H1 (cell line): ENCODE measurements around the gene TMEM30A. TPM values are rescaled to one million over a fixed set of nuclear protein-coding genes. Genes with fewer than 3 reads are reported as not detected.
A peak's percentile ranks its signal among the peaks of the same experiment; 100 is the strongest.

Experiments used
- CTCF ChIA-PET: fragments of 300-600 bp; sonication (Branson Sonifier 250); formaldehyde crosslinking; loops from one replicate; lab custom pipeline; 2021; ENCODE audit not compliant: partially characterized antibody; lab: Charles Lee
- POLR2A ChIA-PET: fragments of 300-600 bp; sonication (Branson Sonifier 250); formaldehyde crosslinking; loops from one replicate; lab custom pipeline; 2021; ENCODE audit warnings: inconsistent platforms; ENCODE audit not compliant: partially characterized antibody; lab: Charles Lee
- DNase-seq, 2 experiments: peaks; one replicate each; pipeline versions ENCODE4 v3.0.0 to v3.0.0-alpha.2; 2010 to 2022; ENCODE audit warnings: low spot score in 2 of 2, low read depth in 1 of 2, mixed read lengths in 1 of 2
- FAIRE-seq: peaks from 2 replicates; lab custom pipeline; 2011; peaks lifted over from hg19 to GRCh38; lab: Jason Lieb, UNC
- H2AFZ ChIP-seq: 2 replicates; pipeline ENCODE4 v1.8.1; 2012; ENCODE audit warnings: low read length, inconsistent platforms
- H2AK5ac ChIP-seq: 2 replicates; pipeline ENCODE4 v1.6.1; 2013; ENCODE audit warnings: low read depth, low read length
- H2BK120ac ChIP-seq: replicated peaks from 2 replicates; pipeline ENCODE3; 2013; ENCODE audit warnings: low read depth, low read length, inconsistent platforms
- H2BK12ac ChIP-seq: 2 replicates; pipeline ENCODE4 v1.6.1; 2013; ENCODE audit warnings: low read depth, low read length
- H2BK15ac ChIP-seq: 2 replicates; pipeline ENCODE4 v1.6.1; 2013; ENCODE audit warnings: low read length
- H2BK20ac ChIP-seq: 2 replicates; pipeline ENCODE4 v1.6.1; 2013; ENCODE audit warnings: low read length
- H2BK5ac ChIP-seq: 2 replicates; pipeline ENCODE4 v1.6.1; 2013; ENCODE audit warnings: low read depth, low read length
- H3K14ac ChIP-seq: 2 replicates; pipeline ENCODE4 v1.6.1; 2013; ENCODE audit warnings: inconsistent platforms; ENCODE audit not compliant: insufficient read length
- H3K18ac ChIP-seq: 2 replicates; pipeline ENCODE4 v1.6.1; 2013; ENCODE audit warnings: low read length; ENCODE audit errors: extremely low read depth
- H3K23ac ChIP-seq: 2 replicates; pipeline ENCODE4 v1.6.1; 2013; ENCODE audit warnings: inconsistent platforms; ENCODE audit not compliant: insufficient read length
- H3K23me2 ChIP-seq: 2 replicates; pipeline ENCODE4 v1.6.1; 2013; ENCODE audit warnings: low read depth, low read length
- H3K27ac ChIP-seq: 2 replicates; pipeline ENCODE4 v1.6.1; 2011; ENCODE audit warnings: low read depth, low read length, inconsistent platforms
- H3K27me3 ChIP-seq, 4 experiments: replicated peaks in 1 of 4; 1 replicate in 1 of 4; 2 replicates in 3 of 4; pipeline versions ENCODE4 v1.6.1 to v1.8.1; 2011 to 2013; ENCODE audit warnings: low read length in 3 of 4, mild to moderate bottlenecking in 3 of 4, inconsistent platforms in 2 of 4, mixed read lengths in 2 of 4, moderate library complexity in 1 of 4; ENCODE audit not compliant: control insufficient read depth in 3 of 4, insufficient read depth in 3 of 4; ENCODE audit errors: extremely low read depth in 1 of 4
- H3K36me3 ChIP-seq, 4 experiments: 2 replicates each; pipeline versions ENCODE4 v1.6.1 to v1.8.1; 2011 to 2013; ENCODE audit warnings: mild to moderate bottlenecking in 4 of 4, low read length in 3 of 4, moderate library complexity in 2 of 4, control low read depth in 1 of 4, inconsistent platforms in 1 of 4; ENCODE audit not compliant: insufficient read depth in 4 of 4, control insufficient read depth in 2 of 4
- H3K4ac ChIP-seq: replicated peaks from 2 replicates; pipeline ENCODE3; 2013; ENCODE audit warnings: low read length, low read depth, mixed read lengths, inconsistent platforms; ENCODE audit not compliant: insufficient read length
- H3K4me1 ChIP-seq, 4 experiments: replicated peaks in 1 of 4; 1 replicate in 1 of 4; 2 replicates in 3 of 4; pipeline versions ENCODE4 v1.6.1 to v1.8.1; 2011 to 2013; ENCODE audit warnings: low read length in 3 of 4, inconsistent platforms in 2 of 4, mixed read lengths in 1 of 4; ENCODE audit not compliant: insufficient read depth in 4 of 4, control insufficient read depth in 3 of 4
- H3K4me2 ChIP-seq, 2 experiments: 2 replicates each; pipeline versions ENCODE4 v1.6.1 to v1.8.1; 2011 to 2013; ENCODE audit warnings: low read depth in 2 of 2, low read length in 2 of 2, control low read depth in 1 of 2, inconsistent platforms in 1 of 2, mild to moderate bottlenecking in 1 of 2; ENCODE audit not compliant: insufficient read depth in 1 of 2
- H3K4me3 ChIP-seq, 4 experiments: fragments of 200-600, 300-600 bp in 1 of 4; sonication (generic), shearing (Covaris generic), sonication (Bioruptor Twin) in 1 of 4; 2 replicates each; pipeline versions ENCODE4 v1.5.1 to v1.8.1; 2011 to 2016; ENCODE audit warnings: low read length in 4 of 4, low read depth in 3 of 4, control low read depth in 2 of 4, inconsistent platforms in 2 of 4, mild to moderate bottlenecking in 2 of 4, mixed read lengths in 1 of 4, moderate library complexity in 1 of 4; ENCODE audit not compliant: insufficient read depth in 2 of 4; ENCODE audit errors: extremely low read depth in 1 of 4
- H3K56ac ChIP-seq: replicated peaks from 2 replicates; pipeline ENCODE3; 2013; ENCODE audit warnings: low read depth, mild to moderate bottlenecking, mixed read lengths, low read length, inconsistent platforms; ENCODE audit not compliant: insufficient read length
- H3K79me1 ChIP-seq: 2 replicates; pipeline ENCODE4 v1.6.1; 2013; ENCODE audit warnings: low read depth, low read length, control low read depth
- H3K79me2 ChIP-seq, 2 experiments: 2 replicates each; pipeline versions ENCODE4 v1.6.1 to v1.8.1; 2012 to 2013; ENCODE audit warnings: low read length in 2 of 2, mild to moderate bottlenecking in 2 of 2, inconsistent platforms in 1 of 2; ENCODE audit not compliant: insufficient read depth in 2 of 2, control insufficient read depth in 1 of 2
- H3K9ac ChIP-seq, 4 experiments: replicated peaks in 1 of 4; 1 replicate in 1 of 4; 2 replicates in 3 of 4; pipeline versions ENCODE4 v1.6.1 to v1.8.1; 2011 to 2013; ENCODE audit warnings: low read depth in 3 of 4, low read length in 3 of 4, control low read depth in 2 of 4, mild to moderate bottlenecking in 2 of 4, moderate library complexity in 2 of 4, inconsistent platforms in 1 of 4; ENCODE audit errors: extremely low read depth in 1 of 4
- H3K9me3 ChIP-seq, 2 experiments: 2 replicates each; pipeline versions ENCODE4 v1.6.1 to v1.8.1; 2012 to 2013; ENCODE audit warnings: mild to moderate bottlenecking in 2 of 2, moderate library complexity in 2 of 2, control low read depth in 1 of 2, inconsistent platforms in 1 of 2, low read depth in 1 of 2, low read length in 1 of 2, mixed read lengths in 1 of 2; ENCODE audit not compliant: insufficient read depth in 2 of 2
- H4K20me1 ChIP-seq, 2 experiments: replicated peaks in 1 of 2; 2 replicates each; pipeline versions ENCODE3 to v1.8.1; 2011 to 2013; ENCODE audit warnings: inconsistent platforms in 2 of 2, low read length in 2 of 2, mild to moderate bottlenecking in 1 of 2; ENCODE audit not compliant: insufficient read depth in 2 of 2, control insufficient read depth in 1 of 2
- H4K5ac ChIP-seq: 2 replicates; pipeline ENCODE4 v1.6.1; 2013; ENCODE audit warnings: low read length, low read depth, mixed read lengths, inconsistent platforms; ENCODE audit not compliant: insufficient read length
- H4K8ac ChIP-seq: 2 replicates; pipeline ENCODE4 v1.8.0; 2013; ENCODE audit warnings: mild to moderate bottlenecking, moderate library complexity, low read length, inconsistent platforms; ENCODE audit not compliant: insufficient read depth; ENCODE audit errors: extremely low read depth
- H4K91ac ChIP-seq: replicated peaks from 2 replicates; pipeline ENCODE3; 2013; ENCODE audit warnings: low read length, mixed read lengths, inconsistent platforms; ENCODE audit not compliant: insufficient read length
- BACH1 ChIP-seq: IDR thresholded peaks from 2 replicates; pipeline ENCODE4 v1.6.1; 2012; ENCODE audit warnings: low read length, improper control_type of control experiment
- BRCA1 ChIP-seq: IDR thresholded peaks from 2 replicates; pipeline ENCODE4 v1.6.1; 2012; ENCODE audit warnings: low read depth, low read length, improper control_type of control experiment
- GTF2F1 ChIP-seq: IDR thresholded peaks from 2 replicates; pipeline ENCODE4 v1.6.1; 2012; ENCODE audit warnings: low read depth, low read length, improper control_type of control experiment, borderline replicate concordance
- MAFK ChIP-seq: IDR thresholded peaks from 2 replicates; pipeline ENCODE4 v1.6.1; 2012; ENCODE audit warnings: low read depth, mild to moderate bottlenecking, improper control_type of control experiment, low read length
- RAD21 ChIP-seq, 2 experiments: IDR thresholded peaks in 1 of 2; conservative IDR thresholded peaks in 1 of 2; 2 replicates each; pipeline ENCODE4 v1.6.1; 2011; ENCODE audit warnings: low read depth in 2 of 2, low read length in 2 of 2, improper control_type of control experiment in 1 of 2, inconsistent platforms in 1 of 2, mild to moderate bottlenecking in 1 of 2, moderate library complexity in 1 of 2
- RFX5 ChIP-seq: IDR thresholded peaks from 2 replicates; pipeline ENCODE4 v1.6.1; 2011; ENCODE audit warnings: low read depth, low read length, improper control_type of control experiment, borderline replicate concordance
- SP1 ChIP-seq: IDR thresholded peaks from 2 replicates; pipeline ENCODE4 v1.6.1; 2011; ENCODE audit warnings: low read depth, low read length
- WGBS, 2 experiments: shearing (Covaris generic) in 1 of 2; methylation state at CpG; one replicate each; pipeline versions ENCODE4 v1.1.6 to v1.1.7; 2013 to 2015; ENCODE audit warnings: low lambda C conversion rate in 2 of 2, mixed read lengths in 2 of 2, inconsistent platforms in 1 of 2, low coverage in 1 of 2, missing lambda C conversion rate in 1 of 2; ENCODE audit not compliant: insufficient replicate concordance in 2 of 2, insufficient coverage in 1 of 2, insufficient read length in 1 of 2; ENCODE audit errors: extremely low coverage in 1 of 2, missing lambda C conversion rate in 1 of 2; 5-methylcytosine and 5-hydroxymethylcytosine counted together
- polyA plus RNA-seq, 7 experiments: library from polyadenylated mRNA; depleted of rRNA in 3 of 7; stranded (reverse) in 5 of 7; unstranded in 2 of 7; fragments of >200 nt in 5 of 7; fragments of 200-250 nt in 2 of 7; gene quantifications; 1 replicate in 5 of 7; 2 replicates in 1 of 7; 4 replicates in 1 of 7; pipeline versions ENCODE4 v1.2.1 to v1.2.3, GENCODE V29; 2011 to 2013; ENCODE audit warnings: missing spikeins in 2 of 7, mixed read lengths in 2 of 7
- total RNA-seq: library from RNA; stranded (reverse); fragmentation: NEBNext Ultra II Directional; extraction: Animal tissue kit (Norgen Biotek cat#: 25700); gene quantifications from 2 replicates; pipeline ENCODE4 v1.2.1, GENCODE V29; 2021
- TF ChIP-seq, protein P1 (sequence below), 3 experiments: IDR thresholded peaks; 1 replicate in 2 of 3; 2 replicates in 1 of 3; pipeline versions ENCODE4 v1.5.1 to v1.6.1; 2011; ENCODE audit warnings: low read length in 3 of 3, mild to moderate bottlenecking in 3 of 3, inconsistent platforms in 2 of 3, low read depth in 1 of 3, moderate library complexity in 1 of 3; ENCODE audit not compliant: insufficient read depth in 1 of 3; ENCODE audit errors: control extremely low read depth in 1 of 3
- TF ChIP-seq, protein P2 (sequence below): IDR thresholded peaks from 2 replicates; pipeline ENCODE4 v1.6.1; 2012; ENCODE audit warnings: inconsistent platforms

The TMEM30A gene
- total and polyA plus RNA-seq, 2 of the 8 experiments (the other 6 are each of a cell fraction or from before 2014, with no cell fraction given) = 10.5 to 71.0 TPM

GRCh38 chr6:75290136-75290945 lies 5.7 kb upstream of the TMEM30A start:
- FAIRE-seq = peak; percentile 39
- peak overlapping the region; percentile 71 for H3K4ac ChIP-seq
- TF ChIP-seq, protein P1, sequence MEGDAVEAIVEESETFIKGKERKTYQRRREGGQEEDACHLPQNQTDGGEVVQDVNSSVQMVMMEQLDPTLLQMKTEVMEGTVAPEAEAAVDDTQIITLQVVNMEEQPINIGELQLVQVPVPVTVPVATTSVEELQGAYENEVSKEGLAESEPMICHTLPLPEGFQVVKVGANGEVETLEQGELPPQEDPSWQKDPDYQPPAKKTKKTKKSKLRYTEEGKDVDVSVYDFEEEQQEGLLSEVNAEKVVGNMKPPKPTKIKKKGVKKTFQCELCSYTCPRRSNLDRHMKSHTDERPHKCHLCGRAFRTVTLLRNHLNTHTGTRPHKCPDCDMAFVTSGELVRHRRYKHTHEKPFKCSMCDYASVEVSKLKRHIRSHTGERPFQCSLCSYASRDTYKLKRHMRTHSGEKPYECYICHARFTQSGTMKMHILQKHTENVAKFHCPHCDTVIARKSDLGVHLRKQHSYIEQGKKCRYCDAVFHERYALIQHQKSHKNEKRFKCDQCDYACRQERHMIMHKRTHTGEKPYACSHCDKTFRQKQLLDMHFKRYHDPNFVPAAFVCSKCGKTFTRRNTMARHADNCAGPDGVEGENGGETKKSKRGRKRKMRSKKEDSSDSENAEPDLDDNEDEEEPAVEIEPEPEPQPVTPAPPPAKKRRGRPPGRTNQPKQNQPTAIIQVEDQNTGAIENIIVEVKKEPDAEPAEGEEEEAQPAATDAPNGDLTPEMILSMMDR (IDR thresholded peaks at IDR 0.05; ENCODE audit: control extremely low read depth in 1 of 3, insufficient read depth in 1 of 3, low read depth in 1 of 3, low read length in 3 of 3) = no peak
- TF ChIP-seq SP1 = no peak
- TF ChIP-seq RAD21 (IDR thresholded peaks at IDR 0.05 in 1 of 2, conservative IDR thresholded peaks at IDR 0.05 in 1 of 2; ENCODE audit: low read depth in 2 of 2, low read length in 2 of 2) = no peak
- no peak for TF ChIP-seq BACH1
- no peak for TF ChIP-seq BRCA1
- TF ChIP-seq, protein P2, sequence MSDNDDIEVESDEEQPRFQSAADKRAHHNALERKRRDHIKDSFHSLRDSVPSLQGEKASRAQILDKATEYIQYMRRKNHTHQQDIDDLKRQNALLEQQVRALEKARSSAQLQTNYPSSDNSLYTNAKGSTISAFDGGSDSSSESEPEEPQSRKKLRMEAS = peak; percentile 84
- no peak for TF ChIP-seq GTF2F1
- TF ChIP-seq RFX5 = no peak
- TF ChIP-seq MAFK = no peak

More at GRCh38 chr6:75290136-75290945, 5.7 kb upstream of the TMEM30A start:
- Histone ChIP-seq H2BK120ac (no peak overlapping the region), H4K8ac (no peak overlapping the region), H4K5ac (no peak overlapping the region), H3K14ac (no peak overlapping the region), H3K36me3 (no peaks in the 10 kb centered on the region), H4K91ac (no peak overlapping the region), H2AFZ (no peak overlapping the region), H3K23me2 (no peaks in the 10 kb centered on the region), H3K9me3 (no peaks in the 10 kb centered on the region), H2AK5ac (no peak overlapping the region), H3K9ac (no peak overlapping the region), H2BK12ac (no peak overlapping the region), H3K18ac (no peak overlapping the region), H2BK20ac (no peak overlapping the region), H3K4me3 (no peak overlapping the region), H3K56ac (no peak overlapping the region), H2BK5ac (no peak overlapping the region), H3K23ac (no peak overlapping the region), H3K27me3 (no peaks in the 10 kb centered on the region), H3K79me2 (no peaks in the 10 kb centered on the region), H3K4me2 (peak overlapping the region; percentile 1 to 2; a peak in 3 of 4 replicates), H3K27ac (no peak overlapping the region), H2BK15ac (no peak overlapping the region), H3K79me1 (no peaks in the 10 kb centered on the region), H4K20me1 (no peaks in the 10 kb centered on the region), H3K4me1 (peaks cover 3 to 9% (median 7%) of the 10 kb centered on the region in 4 experiments)
- no peak for DNase-seq
- ChIA-PET POLR2A (interaction anchor here (1.2 kb wide), 1 partner anchor 22 kb away, joined by 3 read pairs; no protein-coding TSS in a partner anchor), CTCF (interaction anchor here (1.3 to 1.4 kb wide), 2 partner anchors 23 to 77 kb away, joined by 3 to 4 read pairs; no protein-coding TSS in a partner anchor)
- 62% methylated on average over 7 of the region's 7 CpGs; no CpG with 5 or more reads in 1 of the 2 experiments for WGBS, 2 experiments
